Erythroblast (primary cell): Measurements from ENCODE around the gene EEFSEC.

Experiments used
- GATA1 ChIP-seq: IDR thresholded peaks from 2 replicates; pipeline ENCODE4 v1.6.1; 2011; ENCODE audit warnings: low read depth, mild to moderate bottlenecking, control low read depth, low read length, moderate library complexity
- POLR2A ChIP-seq: IDR thresholded peaks from 2 replicates; pipeline ENCODE4 v1.6.1; 2011; ENCODE audit warnings: mild to moderate bottlenecking, low read length

DNA sequence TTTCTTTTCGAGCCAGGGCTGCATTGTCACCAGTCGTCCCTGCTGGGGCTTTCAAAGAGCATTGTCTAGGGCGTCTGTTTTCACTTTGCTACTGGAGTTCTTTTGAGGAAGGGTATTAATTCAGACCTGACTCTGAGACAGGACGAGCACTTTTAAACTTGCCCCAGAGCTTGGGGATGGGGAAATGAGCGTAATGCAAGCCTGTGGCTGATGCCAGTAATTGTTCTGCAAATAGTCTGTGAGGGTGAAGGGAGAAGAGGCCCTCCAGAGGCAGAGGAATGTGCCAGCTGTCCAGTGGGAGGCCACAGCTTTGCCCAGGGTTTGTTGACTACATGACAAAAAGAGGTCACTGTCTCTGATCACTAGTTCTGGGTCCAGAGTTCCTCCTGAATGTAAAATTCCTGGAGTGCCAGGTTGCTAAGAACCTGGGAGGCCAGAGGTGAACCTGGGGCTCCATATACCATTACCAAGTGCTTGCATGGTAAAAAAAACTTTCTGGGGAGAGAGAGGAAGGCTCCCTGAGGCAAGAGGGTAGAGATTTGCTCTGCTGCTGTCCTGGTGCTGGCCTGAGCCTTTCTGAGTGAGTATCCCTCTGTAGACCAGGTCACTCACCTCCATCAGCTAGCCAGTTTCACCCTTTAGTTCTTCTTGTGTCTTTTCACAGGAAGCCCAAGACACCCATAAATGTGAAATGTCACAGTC lies 14.8 kb downstream of the EEFSEC start:
- no peak for TF ChIP-seq POLR2A
- no peak for TF ChIP-seq GATA1
